ENCODE measurements around the gene MAD2L1. TPM values are rescaled to one million over a fixed set of nuclear protein-coding genes. Genes with fewer than 3 reads are reported as not detected.

Gene MAD2L1
- total RNA-seq, 4 donors from 2014 or later: 0.37 to 3.4 (median 1.4) TPM

DNA sequence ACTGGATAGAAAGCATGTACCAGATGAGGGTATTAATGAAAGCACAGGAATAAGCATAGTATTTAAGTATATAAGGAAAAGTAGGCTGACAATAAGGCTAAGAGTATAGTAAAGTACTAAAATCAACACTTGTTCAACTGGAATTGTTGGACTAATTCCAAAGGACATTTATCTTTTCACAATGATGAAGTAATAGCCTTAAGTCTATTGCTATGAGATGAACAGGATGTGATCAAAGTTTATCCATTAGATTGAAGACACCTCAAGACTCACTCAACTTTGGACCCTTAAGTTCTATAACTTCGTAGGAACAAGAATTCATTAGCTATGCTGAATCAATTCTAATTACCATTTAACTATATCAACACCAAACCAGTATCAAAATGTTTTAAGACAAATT is 7.6 kb downstream of the MAD2L1 start:
- H3K27ac ChIP-seq: no peak overlapping the region
- in situ Hi-C loops (cut with MboI; ENCODE audit: low pct_ligation_motif_present in 1 of 4, low pct_unique_long_range_greater_than_20kb in 1 of 4, low sequenced_read_pairs in 3 of 4): loop anchor here in 3 of 4 donors (10.0 kb wide), 3 partner anchors 424 to 744 kb away; no protein-coding TSS in a partner anchor

DNA sequence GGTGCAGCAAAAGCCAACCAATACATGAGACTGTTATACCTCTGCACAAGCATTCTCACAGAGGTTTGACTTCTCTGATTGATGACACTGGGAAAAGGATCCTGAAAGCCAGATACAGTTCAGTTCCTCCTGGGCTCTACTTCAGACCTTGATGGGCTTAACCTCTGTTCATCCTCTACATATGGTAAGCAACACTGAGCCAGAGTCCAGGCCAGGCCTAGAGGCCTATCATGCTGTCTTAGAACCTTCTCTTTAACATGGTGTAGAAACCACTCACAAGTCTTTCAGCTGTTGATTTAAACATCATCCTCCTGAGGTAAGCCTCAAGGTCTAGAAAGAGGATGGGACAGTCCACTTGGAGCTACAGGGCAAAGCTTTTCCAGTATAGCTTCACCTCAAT is 9.2 kb downstream of the MAD2L1 start:
- no peaks in the 10 kb centered on the region for H3K27me3 ChIP-seq
- TF ChIP-seq POLR2A (IDR thresholded peaks at IDR 0.05): no peak
- TF ChIP-seq POLR2AphosphoS5 (IDR thresholded peaks at IDR 0.05): no peak
- TF ChIP-seq EP300 (IDR thresholded peaks at IDR 0.05; ENCODE audit: low read depth): no peak
- TF ChIP-seq, protein P1, sequence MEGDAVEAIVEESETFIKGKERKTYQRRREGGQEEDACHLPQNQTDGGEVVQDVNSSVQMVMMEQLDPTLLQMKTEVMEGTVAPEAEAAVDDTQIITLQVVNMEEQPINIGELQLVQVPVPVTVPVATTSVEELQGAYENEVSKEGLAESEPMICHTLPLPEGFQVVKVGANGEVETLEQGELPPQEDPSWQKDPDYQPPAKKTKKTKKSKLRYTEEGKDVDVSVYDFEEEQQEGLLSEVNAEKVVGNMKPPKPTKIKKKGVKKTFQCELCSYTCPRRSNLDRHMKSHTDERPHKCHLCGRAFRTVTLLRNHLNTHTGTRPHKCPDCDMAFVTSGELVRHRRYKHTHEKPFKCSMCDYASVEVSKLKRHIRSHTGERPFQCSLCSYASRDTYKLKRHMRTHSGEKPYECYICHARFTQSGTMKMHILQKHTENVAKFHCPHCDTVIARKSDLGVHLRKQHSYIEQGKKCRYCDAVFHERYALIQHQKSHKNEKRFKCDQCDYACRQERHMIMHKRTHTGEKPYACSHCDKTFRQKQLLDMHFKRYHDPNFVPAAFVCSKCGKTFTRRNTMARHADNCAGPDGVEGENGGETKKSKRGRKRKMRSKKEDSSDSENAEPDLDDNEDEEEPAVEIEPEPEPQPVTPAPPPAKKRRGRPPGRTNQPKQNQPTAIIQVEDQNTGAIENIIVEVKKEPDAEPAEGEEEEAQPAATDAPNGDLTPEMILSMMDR (IDR thresholded peaks at IDR 0.05): no peak
- no peaks in the 10 kb centered on the region for H3K9me3 ChIP-seq
- H3K36me3 ChIP-seq: no peaks in the 10 kb centered on the region
- no peak overlapping the region for H3K27ac ChIP-seq
- H3K4me1 ChIP-seq: peaks cover 3 to 17% (median 9%) of the 10 kb centered on the region in 4 donors
- intact Hi-C loops (cut with DNase I; ENCODE audit: low total_unique reads): no loop called here
- DNase-seq: no peak
- H3K4me3 ChIP-seq: no peak overlapping the region
- in situ Hi-C loops (cut with MboI; ENCODE audit: low pct_ligation_motif_present in 1 of 4, low pct_unique_long_range_greater_than_20kb in 1 of 4, low sequenced_read_pairs in 3 of 4): loop anchor here in 3 of 4 donors (10.0 kb wide), 3 partner anchors 423 to 743 kb away; no protein-coding TSS in a partner anchor

More for the DNA sequence above, 7.6 kb downstream of the MAD2L1 start:
- 58 to 72% methylated on average over 1 of the region's 1 CpG for WGBS, 2 donors (ENCODE audit: low coverage in 1 of 2)
- DNase-seq: no peak
- TF ChIP-seq EP300 (IDR thresholded peaks at IDR 0.05; ENCODE audit: low read depth) (no peak), POLR2AphosphoS5 (IDR thresholded peaks at IDR 0.05) (no peak), POLR2A (IDR thresholded peaks at IDR 0.05) (no peak)
- TF ChIP-seq, protein P1 (IDR thresholded peaks at IDR 0.05): no peak
- H3K27me3 ChIP-seq: no peaks in the 10 kb centered on the region
- H3K9me3 ChIP-seq: no peaks in the 10 kb centered on the region
- H3K4me3 ChIP-seq: no peak overlapping the region
- H3K36me3 ChIP-seq: no peaks in the 10 kb centered on the region
- H3K4me1 ChIP-seq: peaks cover 3 to 17% (median 9%) of the 10 kb centered on the region in 4 donors
- intact Hi-C loops (cut with DNase I; ENCODE audit: low total_unique reads): no loop called here

DNA sequence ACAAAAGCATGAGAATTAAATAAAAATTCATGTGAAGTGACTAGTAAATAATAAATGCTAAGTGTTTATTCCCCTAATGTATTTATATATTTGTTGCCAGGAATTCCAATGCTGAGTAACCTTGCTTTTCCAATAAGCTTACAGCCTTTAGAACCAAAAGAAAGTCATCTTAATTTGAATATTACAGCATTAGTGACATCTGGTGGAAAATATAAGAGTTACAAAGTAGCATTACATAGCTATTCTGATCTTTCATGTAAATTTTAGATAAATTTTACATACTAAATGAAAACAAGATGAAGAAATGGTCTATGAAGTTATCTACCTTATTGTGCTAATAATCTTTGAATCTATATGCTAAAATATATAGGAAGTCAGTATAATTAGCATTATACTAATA is 10.4 kb downstream of the MAD2L1 start:
- intact Hi-C loops (cut with DNase I; ENCODE audit: low total_unique reads) (no loop called here), in situ Hi-C loops (cut with MboI; ENCODE audit: low pct_ligation_motif_present in 1 of 4, low pct_unique_long_range_greater_than_20kb in 1 of 4, low sequenced_read_pairs in 3 of 4) (loop anchor here in 3 of 4 donors (10.0 kb wide), 3 partner anchors 421 to 741 kb away; no protein-coding TSS in a partner anchor)
- TF ChIP-seq, protein P1 (IDR thresholded peaks at IDR 0.05): peak in 4 of 5 experiments; percentile 15 to 40 (median 30)
- no peak for TF ChIP-seq EP300 (IDR thresholded peaks at IDR 0.05; ENCODE audit: low read depth)
- no peak for TF ChIP-seq POLR2AphosphoS5 (IDR thresholded peaks at IDR 0.05)
- no peak for TF ChIP-seq POLR2A (IDR thresholded peaks at IDR 0.05)
- Histone ChIP-seq H3K4me1 (peaks cover 3 to 17% (median 9%) of the 10 kb centered on the region in 4 donors), H3K4me3 (no peak overlapping the region), H3K27ac (peak overlapping the region in 3 of 4 donors; percentile 17 to 42 (median 40)), H3K27me3 (no peaks in the 10 kb centered on the region), H3K36me3 (no peaks in the 10 kb centered on the region), H3K9me3 (no peaks in the 10 kb centered on the region)
- DNase-seq: no peak

DNA sequence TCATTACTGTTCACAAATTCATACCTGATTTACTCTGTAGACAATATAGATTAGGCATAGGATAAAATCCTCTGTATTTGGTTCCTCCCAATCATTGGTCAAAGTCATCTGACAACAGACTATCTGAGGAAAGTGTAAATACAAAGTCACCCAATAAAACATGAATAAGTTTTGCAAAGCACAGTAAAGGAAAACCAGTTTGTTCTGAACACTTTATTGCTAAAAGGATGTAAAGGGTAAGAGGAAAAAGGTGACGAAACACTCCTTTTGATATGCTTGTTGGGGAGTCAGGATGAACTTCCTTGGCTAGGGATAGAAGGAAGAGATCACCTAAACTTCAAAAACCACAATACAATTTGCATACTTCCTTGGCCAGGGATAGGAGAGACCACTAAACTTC is 10.9 kb downstream of the MAD2L1 start:
- 51 to 60% methylated on average over 1 of the region's 1 CpG for WGBS, 2 donors (ENCODE audit: low coverage in 1 of 2)
- peak overlapping the region in 3 of 4 donors; percentile 17 to 42 (median 40) for H3K27ac ChIP-seq
- TF ChIP-seq POLR2AphosphoS5 (IDR thresholded peaks at IDR 0.05) (no peak), EP300 (IDR thresholded peaks at IDR 0.05; ENCODE audit: low read depth) (no peak), POLR2A (IDR thresholded peaks at IDR 0.05) (no peak)
- TF ChIP-seq, protein P1 (IDR thresholded peaks at IDR 0.05): no peak
- DNase-seq: no peak
- H3K9me3 ChIP-seq: no peaks in the 10 kb centered on the region
- peaks cover 3 to 17% (median 9%) of the 10 kb centered on the region in 4 donors for H3K4me1 ChIP-seq
- no peak overlapping the region for H3K4me3 ChIP-seq
- H3K27me3 ChIP-seq: no peaks in the 10 kb centered on the region
- in situ Hi-C loops (cut with MboI; ENCODE audit: low pct_ligation_motif_present in 1 of 4, low pct_unique_long_range_greater_than_20kb in 1 of 4, low sequenced_read_pairs in 3 of 4) (loop anchor here in 3 of 4 donors (10.0 kb wide), 3 partner anchors 421 to 741 kb away; no protein-coding TSS in a partner anchor), intact Hi-C loops (cut with DNase I; ENCODE audit: low total_unique reads) (no loop called here)
- no peaks in the 10 kb centered on the region for H3K36me3 ChIP-seq

Data from transverse colon (tissue), 4 donors.